Activated CD4-positive, CD25-positive, alpha-beta regulatory T cell (primary cell): Measurements from ENCODE around the gene PDIK1L.
A peak's percentile ranks its signal among the peaks of the same experiment; 100 is the strongest.
"Not testable (repeated sequence)": the region's sequence is repeated elsewhere in the genome, so short reads cannot be mapped to it uniquely, and the experiment has no call there.

Source experiments
- DNase-seq, 4 experiments: peaks; one replicate each; lab custom pipeline; 2025; lab: John Stamatoyannopoulos, UW

PDIK1L gene

GRCh38 chr1:26090893-26091292 is 20.7 kb upstream of the PDIK1L start:
- no peak for DNase-seq

DNA sequence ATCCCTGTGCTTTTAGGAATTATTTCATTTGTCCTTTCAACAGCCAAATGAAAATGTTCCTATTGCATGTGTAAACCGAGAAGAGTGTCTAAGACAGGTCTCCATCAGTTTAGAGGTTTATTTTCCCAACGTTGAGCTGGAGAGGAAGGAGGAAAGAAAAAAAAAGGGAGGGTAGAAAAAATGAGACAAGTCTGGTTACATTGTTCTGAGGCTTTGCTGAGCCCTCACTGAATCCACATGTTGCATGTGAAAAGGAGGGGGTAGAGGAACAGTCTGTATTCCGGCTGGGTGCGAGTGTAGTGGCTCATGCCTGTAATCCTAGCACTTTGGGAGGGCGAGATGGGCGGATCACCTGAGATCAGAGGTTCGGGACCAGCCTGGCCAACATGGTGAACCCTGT is 19.2 kb upstream of the PDIK1L start:
- DNase-seq = no peak

- DNase-seq = not testable (repeated sequence)
These were observed 18.1 kb upstream of the PDIK1L start for GRCh38 chr1:26093569-26093968.

DNA sequence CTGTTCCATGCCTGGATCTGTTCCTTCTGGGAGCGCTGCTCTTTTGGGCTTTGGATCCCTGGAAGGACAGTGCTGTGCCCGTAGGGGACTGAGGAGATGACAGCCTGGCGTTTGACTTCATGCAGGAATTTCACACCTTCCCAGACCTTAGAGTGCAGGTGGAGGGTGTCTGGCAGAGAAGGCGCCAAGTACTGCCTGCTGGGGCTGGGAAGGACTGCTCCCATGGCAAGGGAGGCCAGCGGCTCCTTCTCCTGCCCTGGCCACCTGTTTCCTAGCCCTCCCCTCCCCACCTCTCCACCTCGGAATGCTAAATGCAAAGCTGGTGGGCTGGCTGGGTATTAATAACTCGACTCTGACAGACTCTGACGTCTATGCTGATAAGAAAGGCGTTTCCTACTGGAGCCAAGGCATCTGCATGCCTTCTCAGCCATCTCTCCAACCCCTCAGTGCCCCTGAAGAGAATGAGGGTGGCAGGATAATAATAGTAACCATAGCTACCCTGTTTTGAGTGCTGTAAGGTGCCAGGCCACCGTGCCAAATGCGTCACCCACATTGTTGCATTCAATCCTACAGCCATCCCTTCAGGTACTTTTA is 17.5 kb upstream of the PDIK1L start:
- DNase-seq = no peak

DNA sequence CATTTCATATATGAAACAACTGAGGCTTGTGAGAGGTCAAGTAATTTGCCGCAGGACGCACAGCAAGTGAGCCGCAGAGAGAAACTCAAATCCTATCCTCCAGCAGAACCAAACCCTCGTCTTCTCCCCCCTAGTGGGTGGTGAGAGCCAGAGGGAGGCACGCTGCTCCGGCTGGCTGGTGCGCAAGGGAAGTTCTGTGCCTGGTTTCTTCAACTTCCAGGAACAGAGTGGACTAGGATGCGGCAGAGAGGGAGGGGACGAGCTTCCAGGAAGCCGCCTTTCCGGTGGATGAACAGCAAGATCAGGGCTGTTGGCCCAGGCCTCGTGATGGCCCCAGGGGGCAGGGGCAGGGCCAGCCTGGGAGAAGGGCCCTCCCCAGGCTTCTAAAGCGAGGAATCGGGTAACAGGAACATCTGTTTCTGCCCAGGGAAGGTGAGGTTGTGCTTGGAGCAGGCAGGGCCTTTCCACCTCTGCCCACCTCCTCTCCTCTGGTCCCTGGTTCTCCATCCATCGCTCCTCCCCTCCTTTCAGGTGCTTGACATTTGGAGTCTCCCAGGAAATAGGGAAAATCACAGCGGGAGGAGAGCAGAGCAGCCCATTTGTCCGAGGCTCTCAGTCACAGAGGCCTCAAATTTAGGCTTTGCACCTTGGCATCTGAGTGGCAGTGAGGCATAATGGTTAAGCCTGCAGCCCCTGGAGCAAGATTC is 16.8 kb upstream of the PDIK1L start:
- DNase-seq = no peak

- no peak for DNase-seq
These were observed 15.2 kb upstream of the PDIK1L start for GRCh38 chr1:26096471-26096870.

DNA sequence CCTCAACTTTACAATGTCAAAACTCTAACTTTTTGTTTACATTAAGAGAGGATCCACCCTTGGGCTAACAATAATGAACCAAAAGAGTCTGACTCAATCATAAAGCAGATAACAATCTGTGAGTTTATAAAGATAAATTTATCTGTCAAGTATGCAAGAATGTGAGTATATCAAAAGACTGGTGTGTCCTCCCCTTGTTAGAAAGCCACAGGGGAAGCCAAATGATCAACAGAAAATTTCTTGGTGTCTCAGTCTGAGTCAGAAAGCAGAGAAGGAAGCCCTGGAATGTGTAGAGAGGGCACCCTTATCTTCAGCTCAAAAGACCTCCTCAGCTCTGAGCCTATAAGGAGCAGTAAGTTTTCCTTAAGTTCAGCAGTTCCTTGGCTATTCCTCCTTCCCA is 13.9 kb upstream of the PDIK1L start:
- no peak for DNase-seq

DNA sequence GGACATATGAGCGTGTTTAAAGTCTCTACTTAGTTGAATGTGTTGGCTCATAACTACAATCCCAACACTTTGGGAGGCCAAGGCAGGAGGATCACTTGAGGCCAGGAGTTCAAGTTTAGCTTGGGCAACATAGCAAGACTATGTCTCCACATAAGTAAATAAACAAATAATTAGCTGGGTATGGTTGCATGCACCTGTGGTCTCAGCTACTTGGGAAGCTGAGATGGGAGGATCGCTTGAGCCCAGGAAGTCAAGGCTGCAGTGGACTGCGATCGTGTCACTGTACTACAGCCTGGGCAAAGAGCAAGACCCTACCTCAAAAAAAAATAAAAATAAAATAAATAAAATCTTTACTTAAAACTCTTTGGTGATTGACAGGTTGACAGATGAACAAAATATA is 13.0 kb upstream of the PDIK1L start:
- no peak for DNase-seq

DNA sequence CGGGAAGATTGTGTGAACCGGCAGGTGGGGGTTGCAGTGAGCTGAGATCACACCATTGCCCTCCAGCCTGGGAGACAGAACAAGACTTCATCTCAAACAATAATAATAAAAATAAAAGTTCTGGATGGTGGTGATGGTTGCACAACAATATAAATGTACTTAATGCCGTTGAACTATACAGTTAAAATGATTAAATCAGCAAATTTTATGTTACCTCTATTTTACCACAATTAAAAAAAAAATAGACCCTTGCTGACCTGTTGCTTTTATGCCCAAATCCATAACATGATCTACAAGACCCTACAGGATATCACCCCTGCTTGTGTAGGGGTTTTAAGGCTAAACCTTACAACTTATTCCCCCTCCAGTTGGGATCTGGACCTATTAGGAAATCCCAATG is 11.8 kb upstream of the PDIK1L start:
- no peak for DNase-seq

DNA sequence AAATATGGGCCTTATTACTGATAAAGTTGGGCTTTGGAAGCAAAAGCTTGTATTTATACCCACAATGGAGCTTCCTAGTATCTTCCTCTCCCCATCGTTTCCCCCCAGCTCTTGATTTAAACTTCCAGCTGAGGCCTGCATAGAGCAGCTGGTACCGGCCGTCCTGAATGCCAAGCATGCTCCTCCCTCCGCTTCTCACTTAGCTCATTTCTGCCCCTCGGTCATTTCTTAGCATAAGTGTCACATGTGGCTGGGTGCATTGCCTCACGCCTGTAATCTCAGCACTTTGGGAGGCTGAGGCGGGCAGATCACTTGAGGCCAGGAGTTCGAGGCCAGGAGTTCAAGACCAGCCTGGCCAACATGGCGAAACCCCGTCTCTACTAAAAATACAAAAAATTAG is 11.4 kb upstream of the PDIK1L start:
- DNase-seq = not testable (repeated sequence)

DNA sequence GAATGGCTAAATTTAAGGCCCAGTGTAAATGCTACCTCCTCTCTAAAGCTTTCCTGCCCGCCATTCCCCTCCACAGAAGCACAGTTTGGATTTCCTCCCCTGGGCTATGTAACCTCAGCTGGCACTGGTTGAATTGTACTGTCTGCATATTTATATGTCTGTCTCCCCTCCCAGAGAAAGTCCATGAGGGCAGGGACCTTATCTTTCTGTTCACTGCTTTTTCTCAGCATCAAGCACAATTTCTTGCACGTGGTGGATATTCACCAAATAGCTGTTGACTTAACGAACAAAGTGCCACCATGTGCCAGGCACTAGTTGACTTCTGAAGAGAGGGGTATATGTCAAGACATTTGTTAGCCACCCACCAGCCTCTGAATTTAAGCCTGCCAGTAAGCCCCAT is 9.5 kb upstream of the PDIK1L start:
- DNase-seq = no peak

DNA sequence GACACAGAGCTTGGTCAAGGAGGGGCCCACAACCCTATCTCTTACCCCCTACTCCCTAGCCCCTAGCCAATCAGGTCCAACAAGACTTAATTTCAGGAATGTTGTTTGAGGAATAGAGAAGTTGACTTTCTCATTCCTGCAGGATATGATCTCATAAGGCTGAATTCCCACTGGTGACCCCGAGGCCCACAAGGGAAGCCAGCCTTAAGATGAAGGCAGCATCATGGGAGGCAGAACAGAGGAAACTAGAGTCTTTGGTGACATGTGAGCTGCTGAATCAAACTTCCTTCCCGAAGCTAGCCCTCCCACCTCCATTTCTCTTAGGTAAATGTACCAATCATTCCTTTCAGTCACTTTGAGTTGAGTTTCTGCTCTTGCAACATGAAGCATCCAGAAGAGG is 9.1 kb upstream of the PDIK1L start:
- no peak for DNase-seq

GRCh38 chr1:26105226-26105548 is 6.4 kb upstream of the PDIK1L start:
- not testable (repeated sequence) for DNase-seq

DNA sequence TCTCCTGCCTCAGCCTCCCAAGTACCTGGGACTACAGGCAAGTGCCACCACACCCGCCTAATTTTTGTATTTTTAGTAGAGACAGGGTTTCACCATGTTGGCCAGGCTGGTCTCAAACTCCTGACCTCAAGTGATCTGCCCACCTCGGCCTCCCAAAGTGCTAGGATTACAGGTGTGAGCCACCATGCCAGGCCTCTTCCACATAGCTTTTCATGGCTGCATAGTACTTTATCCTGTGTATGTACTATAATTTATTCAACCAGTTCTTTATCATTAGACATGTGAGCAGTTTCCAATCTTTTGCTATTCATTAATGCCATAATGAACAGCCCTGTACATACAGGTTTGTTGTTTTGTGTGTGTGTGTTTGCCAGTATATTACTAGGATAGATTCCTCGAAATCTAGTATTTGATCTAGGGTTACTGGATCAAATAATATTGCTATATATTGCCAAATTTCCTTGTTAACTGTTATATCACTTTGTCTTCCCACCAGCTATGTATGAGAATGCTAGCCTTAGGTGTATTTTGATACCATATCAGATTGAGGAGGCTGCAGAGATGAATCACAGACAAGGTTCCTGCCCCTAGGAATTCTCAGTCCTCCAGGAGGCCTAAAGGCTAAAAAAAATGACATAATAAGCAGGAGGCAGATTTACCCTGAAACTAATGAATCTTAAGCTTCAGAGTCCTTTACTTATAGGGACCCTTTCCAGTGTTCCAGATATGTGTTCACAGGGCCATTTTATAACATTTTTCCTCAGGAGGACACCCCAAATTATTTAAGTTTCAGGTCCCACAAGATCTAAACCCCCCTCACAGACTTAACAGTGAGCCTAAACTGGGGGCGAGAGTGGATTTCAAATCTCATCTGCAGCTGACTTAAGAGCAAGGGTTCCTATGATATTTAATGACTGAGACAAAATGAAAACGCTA is 2.1 kb upstream of the PDIK1L start:
- no peak for DNase-seq

DNA sequence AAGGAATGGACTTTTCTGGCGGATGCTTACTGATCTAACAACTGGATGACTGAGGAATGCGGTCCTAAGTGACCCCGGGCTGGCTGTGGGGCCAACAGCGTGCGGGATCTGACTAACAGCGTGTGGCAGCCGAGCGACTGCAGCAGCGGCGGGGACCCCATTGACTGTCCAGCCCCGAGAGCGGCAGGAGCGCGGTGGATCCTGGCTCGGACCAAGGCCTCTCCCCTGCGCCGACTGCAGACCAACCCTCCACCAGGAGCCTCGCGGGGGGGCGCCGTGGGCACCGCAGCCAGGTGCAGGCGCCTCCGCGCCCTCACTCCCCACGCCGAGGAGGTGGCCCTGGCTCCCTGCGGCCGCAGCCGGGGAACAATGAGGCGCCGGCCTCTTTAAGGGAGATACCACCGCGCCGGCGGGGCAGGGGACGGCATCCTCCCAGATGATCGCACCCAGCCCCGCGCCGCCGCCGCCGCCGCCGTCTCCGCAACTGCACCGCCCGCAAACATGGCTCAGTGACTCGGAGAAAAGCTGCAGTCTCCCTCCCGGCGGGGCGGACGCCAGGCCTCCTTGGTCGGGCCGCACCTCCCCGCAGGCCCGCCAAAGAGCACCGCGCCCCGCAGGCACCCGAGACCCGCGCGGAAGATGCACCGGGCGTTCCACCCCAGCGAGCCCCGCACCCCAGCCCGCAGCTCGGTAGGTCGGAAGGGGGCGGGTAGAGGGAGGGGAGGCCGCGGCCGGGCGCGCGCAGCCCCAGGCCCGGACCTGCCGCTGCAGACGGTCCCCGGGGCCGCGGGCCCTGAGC is 694 bp upstream of the PDIK1L start:
- peak; percentile 43 to 67 (median 52) for DNase-seq

- DNase-seq = no peak
These were observed 767 bp downstream of the PDIK1L start for GRCh38 chr1:26112407-26112775.

- no peak for DNase-seq
These were observed 2.7 kb downstream of the PDIK1L start for GRCh38 chr1:26114165-26114927.

- DNase-seq = no peak
These were observed 8.4 kb downstream of the PDIK1L start for GRCh38 chr1:26119892-26120608.

DNA sequence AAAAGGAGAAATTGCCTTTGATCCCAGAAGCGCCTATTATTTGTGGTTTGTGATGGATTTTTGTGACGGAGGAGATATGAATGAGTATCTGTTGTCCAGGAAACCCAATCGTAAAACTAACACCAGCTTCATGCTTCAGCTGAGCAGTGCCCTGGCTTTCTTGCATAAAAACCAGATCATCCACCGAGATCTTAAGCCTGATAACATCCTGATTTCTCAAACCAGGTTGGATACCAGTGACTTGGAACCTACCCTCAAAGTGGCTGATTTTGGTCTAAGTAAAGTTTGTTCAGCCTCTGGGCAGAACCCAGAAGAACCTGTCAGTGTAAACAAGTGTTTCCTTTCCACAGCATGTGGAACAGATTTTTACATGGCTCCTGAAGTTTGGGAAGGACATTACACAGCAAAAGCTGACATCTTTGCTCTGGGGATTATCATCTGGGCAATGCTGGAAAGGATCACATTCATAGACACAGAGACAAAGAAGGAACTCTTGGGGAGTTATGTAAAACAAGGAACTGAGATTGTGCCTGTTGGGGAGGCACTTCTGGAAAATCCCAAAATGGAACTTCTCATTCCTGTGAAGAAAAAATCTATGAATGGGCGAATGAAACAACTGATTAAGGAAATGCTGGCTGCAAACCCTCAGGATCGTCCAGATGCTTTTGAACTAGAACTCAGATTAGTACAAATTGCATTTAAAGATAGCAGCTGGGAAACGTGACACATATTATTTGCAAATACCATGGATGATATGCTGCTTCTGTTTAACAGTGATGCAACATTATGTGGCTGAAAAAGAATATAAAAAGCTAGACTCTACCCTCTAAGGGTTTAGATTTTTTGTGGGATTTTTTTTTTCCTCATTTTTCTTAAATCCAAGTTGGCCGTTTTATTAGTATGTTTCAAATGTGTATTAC is 10.5 kb downstream of the PDIK1L start:
- DNase-seq = no peak
